HEK293 (cell line): Measurements from ENCODE around the gene NCAPG.

Experiments
- GFI1B ChIP-seq: fragments of 450-650 bp; formaldehyde crosslinking; IDR thresholded peaks from 2 replicates; pipeline ENCODE4 v1.5.1; 2016; ENCODE audit warnings: missing biosample characterization, missing genetic modification characterization
- KLF8 ChIP-seq: fragments of 450-650 bp; formaldehyde crosslinking; IDR thresholded peaks from 2 replicates; pipeline ENCODE4 v1.5.1; 2016; ENCODE audit warnings: missing biosample characterization, missing genetic modification characterization
- OVOL3 ChIP-seq: fragments of 450-650 bp; formaldehyde crosslinking; IDR thresholded peaks from 2 replicates; pipeline ENCODE4 v1.5.1; 2016; ENCODE audit warnings: missing biosample characterization, missing genetic modification characterization
- SCRT1 ChIP-seq: fragments of 450-650 bp; formaldehyde crosslinking; IDR thresholded peaks from 2 replicates; pipeline ENCODE4 v1.5.1; 2016; ENCODE audit warnings: missing biosample characterization, missing genetic modification characterization, borderline replicate concordance
- TRIM28 ChIP-seq: IDR thresholded peaks from 2 replicates; pipeline ENCODE4 v1.6.1; 2011; ENCODE audit warnings: low read length, control low read depth, borderline replicate concordance
- YY2 ChIP-seq: fragments of 450-650 bp; formaldehyde crosslinking; IDR thresholded peaks from 2 replicates; pipeline ENCODE4 v1.5.1; 2016; ENCODE audit warnings: missing biosample characterization, missing genetic modification characterization
- ZEB2 ChIP-seq: fragments of 450-650 bp; formaldehyde crosslinking; IDR thresholded peaks from 2 replicates; pipeline ENCODE4 v1.5.1; 2016; ENCODE audit warnings: missing biosample characterization, missing genetic modification characterization
- ZNF146 ChIP-seq: fragments of 450-650 bp; formaldehyde crosslinking; IDR thresholded peaks from 2 replicates; pipeline ENCODE4 v1.5.1; 2016; ENCODE audit warnings: missing biosample characterization, missing genetic modification characterization
- ZNF16 ChIP-seq: fragments of 450-650 bp; formaldehyde crosslinking; IDR thresholded peaks from 2 replicates; pipeline ENCODE4 v1.5.1; 2016; ENCODE audit warnings: low read depth, missing biosample characterization, missing genetic modification characterization
- ZNF202 ChIP-seq: fragments of 450-650 bp; formaldehyde crosslinking; IDR thresholded peaks from 2 replicates; pipeline ENCODE4 v1.5.1; 2016; ENCODE audit warnings: missing biosample characterization, missing genetic modification characterization, borderline replicate concordance
- ZNF341 ChIP-seq: fragments of 450-650 bp; formaldehyde crosslinking; IDR thresholded peaks from 2 replicates; pipeline ENCODE4; 2016; ENCODE audit warnings: low read depth, missing biosample characterization, missing genetic modification characterization
- ZNF426 ChIP-seq: fragments of 450-650 bp; formaldehyde crosslinking; IDR thresholded peaks from 2 replicates; pipeline ENCODE4 v1.5.1; 2017; ENCODE audit warnings: missing biosample characterization, missing genetic modification characterization, mild to moderate bottlenecking, inconsistent platforms, moderate library complexity
- ZNF48 ChIP-seq: fragments of 450-650 bp; formaldehyde crosslinking; IDR thresholded peaks from 2 replicates; pipeline ENCODE4 v1.5.1; 2016; ENCODE audit warnings: missing biosample characterization, missing genetic modification characterization
- ZNF518A ChIP-seq: fragments of 450-650 bp; formaldehyde crosslinking; conservative IDR thresholded peaks from 2 replicates; pipeline ENCODE4 v1.5.1; 2016; ENCODE audit warnings: low read depth, missing biosample characterization, missing genetic modification characterization
- ZNF560 ChIP-seq: fragments of 450-650 bp; formaldehyde crosslinking; IDR thresholded peaks from 2 replicates; pipeline ENCODE4 v1.5.1; 2017; ENCODE audit warnings: missing biosample characterization, missing genetic modification characterization, borderline replicate concordance
- ZNF645 ChIP-seq: fragments of 450-650 bp; formaldehyde crosslinking; IDR thresholded peaks from 2 replicates; pipeline ENCODE4; 2016; ENCODE audit warnings: missing biosample characterization, missing genetic modification characterization
- ZNF658 ChIP-seq: fragments of 450-650 bp; formaldehyde crosslinking; IDR thresholded peaks from 2 replicates; pipeline ENCODE4; 2016; ENCODE audit warnings: missing biosample characterization, missing genetic modification characterization
- ZNF677 ChIP-seq: fragments of 450-650 bp; IDR thresholded peaks from 2 replicates; pipeline ENCODE4 v1.5.0; 2018; ENCODE audit warnings: missing biosample characterization, mild to moderate bottlenecking, missing genetic modification characterization, moderate library complexity
- ZNF692 ChIP-seq: fragments of 450-650 bp; formaldehyde crosslinking; IDR thresholded peaks from 2 replicates; pipeline ENCODE4 v1.5.1; 2016; ENCODE audit warnings: missing biosample characterization, missing genetic modification characterization
- ZNF768 ChIP-seq: fragments of 450-650 bp; formaldehyde crosslinking; IDR thresholded peaks from 2 replicates; pipeline ENCODE4 v1.5.1; 2018; ENCODE audit warnings: missing biosample characterization, mild to moderate bottlenecking, missing genetic modification characterization
- ZNF837 ChIP-seq: fragments of 450-650 bp; formaldehyde crosslinking; IDR thresholded peaks from 2 replicates; pipeline ENCODE4 v1.5.1; 2016; ENCODE audit warnings: missing biosample characterization, missing genetic modification characterization
- TF ChIP-seq, protein P1 (sequence below): fragments of 450-650 bp; formaldehyde crosslinking; IDR thresholded peaks from 2 replicates; pipeline ENCODE4 v1.5.1; 2016; ENCODE audit warnings: missing biosample characterization, missing genetic modification characterization
- TF ChIP-seq, protein P2 (sequence below): fragments of 450-650 bp; formaldehyde crosslinking; IDR thresholded peaks from 2 replicates; pipeline ENCODE4 v1.5.1; 2016; ENCODE audit warnings: missing biosample characterization, missing genetic modification characterization, low read depth
- TF ChIP-seq, protein P3 (sequence below): fragments of 450-650 bp; formaldehyde crosslinking; IDR thresholded peaks from 2 replicates; pipeline ENCODE4 v1.5.1; 2016; ENCODE audit warnings: missing biosample characterization, missing genetic modification characterization
- TF ChIP-seq, protein P4 (sequence below): fragments of 450-650 bp; formaldehyde crosslinking; IDR thresholded peaks from 2 replicates; pipeline ENCODE4 v1.5.1; 2016; ENCODE audit warnings: missing biosample characterization, missing genetic modification characterization

Gene NCAPG

GRCh38 chr4:17810260-17811077, at the start of gene NCAPG, which contains the start of gene DCAF16 (continued):
- TF ChIP-seq ZNF645 (no peak), ZNF837 (no peak), ZNF768 (tag by site-specific recombination) (no peak), YY2 (tag by site-specific recombination) (no peak), ZEB2 (tag by site-specific recombination) (peak; percentile 70; the same call in 1 of the 2 replicates), ZNF677 (tag by site-specific recombination) (no peak), TRIM28 (peak; percentile 74; the same call in 1 of the 2 replicates), OVOL3 (tag by site-specific recombination) (no peak), ZNF426 (tag by site-specific recombination) (no peak), ZNF518A (tag by site-specific recombination) (peak; percentile 50; the same call in 1 of the 2 replicates), SCRT1 (tag by site-specific recombination) (0 out of 2 replicates have a peak, but pooled peaks have one; percentile 36), ZNF146 (tag by site-specific recombination) (no peak), GFI1B (tag by site-specific recombination) (no peak), ZNF341 (tag by site-specific recombination) (peak; percentile 70), ZNF16 (tag by site-specific recombination) (no peak), ZNF202 (no peak), ZNF48 (tag by site-specific recombination) (no peak), ZNF560 (no peak), ZNF692 (peak; percentile 72), KLF8 (tag by site-specific recombination) (0 out of 2 replicates have a peak, but pooled peaks have one; percentile 48), ZNF658 (tag by site-specific recombination) (no peak)
- TF ChIP-seq, protein P1, sequence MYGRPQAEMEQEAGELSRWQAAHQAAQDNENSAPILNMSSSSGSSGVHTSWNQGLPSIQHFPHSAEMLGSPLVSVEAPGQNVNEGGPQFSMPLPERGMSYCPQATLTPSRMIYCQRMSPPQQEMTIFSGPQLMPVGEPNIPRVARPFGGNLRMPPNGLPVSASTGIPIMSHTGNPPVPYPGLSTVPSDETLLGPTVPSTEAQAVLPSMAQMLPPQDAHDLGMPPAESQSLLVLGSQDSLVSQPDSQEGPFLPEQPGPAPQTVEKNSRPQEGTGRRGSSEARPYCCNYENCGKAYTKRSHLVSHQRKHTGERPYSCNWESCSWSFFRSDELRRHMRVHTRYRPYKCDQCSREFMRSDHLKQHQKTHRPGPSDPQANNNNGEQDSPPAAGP (tag by site-specific recombination) = peak; percentile 42
- TF ChIP-seq, protein P2, sequence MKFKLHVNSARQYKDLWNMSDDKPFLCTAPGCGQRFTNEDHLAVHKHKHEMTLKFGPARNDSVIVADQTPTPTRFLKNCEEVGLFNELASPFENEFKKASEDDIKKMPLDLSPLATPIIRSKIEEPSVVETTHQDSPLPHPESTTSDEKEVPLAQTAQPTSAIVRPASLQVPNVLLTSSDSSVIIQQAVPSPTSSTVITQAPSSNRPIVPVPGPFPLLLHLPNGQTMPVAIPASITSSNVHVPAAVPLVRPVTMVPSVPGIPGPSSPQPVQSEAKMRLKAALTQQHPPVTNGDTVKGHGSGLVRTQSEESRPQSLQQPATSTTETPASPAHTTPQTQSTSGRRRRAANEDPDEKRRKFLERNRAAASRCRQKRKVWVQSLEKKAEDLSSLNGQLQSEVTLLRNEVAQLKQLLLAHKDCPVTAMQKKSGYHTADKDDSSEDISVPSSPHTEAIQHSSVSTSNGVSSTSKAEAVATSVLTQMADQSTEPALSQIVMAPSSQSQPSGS (tag by site-specific recombination) = no peak
- TF ChIP-seq, protein P3, sequence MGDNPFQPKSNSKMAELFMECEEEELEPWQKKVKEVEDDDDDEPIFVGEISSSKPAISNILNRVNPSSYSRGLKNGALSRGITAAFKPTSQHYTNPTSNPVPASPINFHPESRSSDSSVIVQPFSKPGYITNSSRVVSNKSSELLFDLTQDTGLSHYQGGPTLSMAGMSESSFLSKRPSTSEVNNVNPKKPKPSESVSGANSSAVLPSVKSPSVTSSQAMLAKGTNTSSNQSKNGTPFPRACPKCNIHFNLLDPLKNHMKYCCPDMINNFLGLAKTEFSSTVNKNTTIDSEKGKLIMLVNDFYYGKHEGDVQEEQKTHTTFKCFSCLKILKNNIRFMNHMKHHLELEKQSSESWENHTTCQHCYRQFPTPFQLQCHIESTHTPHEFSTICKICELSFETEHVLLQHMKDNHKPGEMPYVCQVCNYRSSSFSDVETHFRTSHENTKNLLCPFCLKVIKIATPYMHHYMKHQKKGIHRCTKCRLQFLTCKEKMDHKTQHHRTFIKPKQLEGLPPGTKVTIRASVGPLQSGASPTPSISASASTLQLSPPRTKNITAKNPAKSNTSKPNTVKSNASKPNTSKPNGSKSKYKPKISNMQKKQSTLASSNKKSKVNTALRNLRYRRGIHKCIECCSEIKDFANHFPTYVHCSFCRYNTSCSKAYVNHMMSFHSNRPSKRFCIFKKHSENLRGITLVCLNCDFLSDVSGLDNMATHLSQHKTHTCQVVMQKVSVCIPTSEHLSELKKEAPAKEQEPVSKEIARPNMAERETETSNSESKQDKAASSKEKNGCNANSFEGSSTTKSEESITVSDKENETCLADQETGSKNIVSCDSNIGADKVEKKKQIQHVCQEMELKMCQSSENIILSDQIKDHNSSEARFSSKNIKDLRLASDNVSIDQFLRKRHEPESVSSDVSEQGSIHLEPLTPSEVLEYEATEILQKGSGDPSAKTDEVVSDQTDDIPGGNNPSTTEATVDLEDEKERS (tag by site-specific recombination) = no peak
- TF ChIP-seq, protein P4, sequence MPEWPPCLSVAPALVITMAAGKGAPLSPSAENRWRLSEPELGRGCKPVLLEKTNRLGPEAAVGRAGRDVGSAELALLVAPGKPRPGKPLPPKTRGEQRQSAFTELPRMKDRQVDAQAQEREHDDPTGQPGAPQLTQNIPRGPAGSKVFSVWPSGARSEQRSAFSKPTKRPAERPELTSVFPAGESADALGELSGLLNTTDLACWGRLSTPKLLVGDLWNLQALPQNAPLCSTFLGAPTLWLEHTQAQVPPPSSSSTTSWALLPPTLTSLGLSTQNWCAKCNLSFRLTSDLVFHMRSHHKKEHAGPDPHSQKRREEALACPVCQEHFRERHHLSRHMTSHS (tag by site-specific recombination) = no peak
